Measurements from ENCODE around the gene AHNAK2.

The AHNAK2 gene

DNA sequence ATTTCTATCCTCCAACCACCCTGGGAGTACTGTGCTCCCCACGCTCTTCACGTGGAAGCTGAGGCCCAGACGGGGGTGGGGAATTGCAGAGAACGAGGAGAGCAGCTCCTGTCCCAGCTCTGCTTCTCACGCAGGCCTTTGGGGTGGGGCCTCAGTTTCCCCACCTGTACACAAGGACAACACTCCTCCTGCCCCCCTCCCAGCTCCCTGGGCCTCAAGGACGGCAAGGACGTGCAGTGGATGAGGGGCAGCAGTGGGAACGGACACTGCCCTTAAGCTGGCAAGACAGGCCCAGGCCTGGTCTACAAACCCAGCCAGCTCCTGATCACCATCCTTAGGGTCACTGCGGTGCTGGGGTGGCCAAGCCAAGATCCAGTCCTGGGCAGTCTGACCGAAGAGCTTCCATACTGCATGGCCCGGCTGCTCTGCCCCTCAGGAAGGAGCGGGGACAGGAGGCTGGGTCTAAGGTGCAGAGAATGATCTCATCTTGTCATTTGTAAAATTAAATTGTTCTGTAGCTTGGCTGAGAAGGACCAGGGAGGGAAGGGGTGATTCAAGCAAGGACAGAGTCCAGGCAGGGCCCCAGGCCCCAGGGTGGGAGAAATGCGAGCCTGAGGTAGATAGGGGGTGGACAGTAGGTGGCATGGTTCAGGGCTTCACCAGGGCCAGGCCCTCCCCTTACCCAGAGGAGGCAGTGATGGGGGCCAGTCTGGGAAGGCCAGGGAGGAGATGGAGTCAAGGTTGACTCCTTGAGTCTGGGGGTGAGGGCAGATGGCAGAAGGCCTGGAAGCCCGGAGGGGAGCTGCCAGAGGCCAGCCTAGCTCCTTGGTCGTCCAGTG lies 6.1 kb upstream of the AHNAK2 start:
- TF ChIP-seq GATA2 (IDR thresholded peaks at IDR 0.05; ENCODE audit: low read depth, low read length): no peak
- TF ChIP-seq GATA3 (IDR thresholded peaks at IDR 0.05; ENCODE audit: low read depth, low read length): no peak

GRCh38 chr14:104983231-104983721 lies 5.1 kb upstream of the AHNAK2 start:
- no peak for TF ChIP-seq GATA2 (IDR thresholded peaks at IDR 0.05; ENCODE audit: low read depth, low read length)
- TF ChIP-seq GATA3 (IDR thresholded peaks at IDR 0.05; ENCODE audit: low read depth, low read length): no peak

- TF ChIP-seq GATA3 (IDR thresholded peaks at IDR 0.05; ENCODE audit: low read depth, low read length) (no peak), GATA2 (IDR thresholded peaks at IDR 0.05; ENCODE audit: low read depth, low read length) (no peak)
These were observed 4.5 kb upstream of the AHNAK2 start for GRCh38 chr14:104982548-104983230.

DNA sequence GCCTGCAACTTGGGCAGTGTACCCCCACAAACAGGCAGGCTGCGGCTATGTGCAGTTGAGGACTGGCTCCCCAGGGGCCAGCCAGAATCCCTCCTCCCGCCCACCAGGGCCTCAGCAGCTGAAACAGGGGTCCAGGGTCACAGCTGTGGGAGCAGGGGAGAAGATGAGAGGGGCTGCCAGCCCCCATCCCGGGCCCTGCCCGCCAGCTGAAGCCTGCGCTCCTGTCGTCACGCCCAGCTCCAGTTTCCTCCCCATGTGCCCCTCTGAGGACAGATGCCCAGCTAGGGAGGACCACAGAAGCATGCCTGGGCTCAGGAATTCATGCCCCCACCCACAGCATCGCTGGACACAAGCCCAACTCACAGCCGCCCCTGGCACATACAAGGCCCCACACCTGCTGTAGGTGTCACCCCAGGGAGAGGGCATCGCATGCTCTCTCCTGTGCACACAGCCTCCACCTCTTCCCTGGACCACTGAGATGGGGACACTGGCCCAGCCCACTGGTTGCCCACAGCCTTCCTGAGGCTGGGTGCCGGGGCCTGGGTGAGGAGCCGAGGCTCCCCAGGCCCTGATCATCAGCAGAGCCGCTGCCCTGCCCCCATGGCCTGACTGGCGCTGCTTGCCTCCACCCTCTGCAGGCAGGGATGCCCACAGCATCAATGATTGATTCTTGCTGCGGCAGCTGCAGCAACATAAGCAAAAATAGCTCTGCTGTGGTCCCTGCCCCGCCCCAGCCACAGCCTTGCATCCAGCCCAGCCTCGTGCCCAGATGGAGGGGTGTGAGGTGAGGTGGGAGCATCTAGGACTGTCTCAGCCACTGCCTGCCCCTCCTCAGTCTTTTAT lies 3.7 kb upstream of the AHNAK2 start:
- no peak for TF ChIP-seq GATA2 (IDR thresholded peaks at IDR 0.05; ENCODE audit: low read depth, low read length)
- TF ChIP-seq GATA3 (IDR thresholded peaks at IDR 0.05; ENCODE audit: low read depth, low read length): no peak

- TF ChIP-seq GATA3 (IDR thresholded peaks at IDR 0.05; ENCODE audit: low read depth, low read length) (no peak), GATA2 (IDR thresholded peaks at IDR 0.05; ENCODE audit: low read depth, low read length) (no peak)
These were observed 2.7 kb upstream of the AHNAK2 start for GRCh38 chr14:104980611-104981531.

GRCh38 chr14:104979758-104980610 lies 1.8 kb upstream of the AHNAK2 start:
- TF ChIP-seq GATA2 (IDR thresholded peaks at IDR 0.05; ENCODE audit: low read depth, low read length) (peak; percentile 74), GATA3 (IDR thresholded peaks at IDR 0.05; ENCODE audit: low read depth, low read length) (no peak)

GRCh38 chr14:104978746-104979691 lies 845 bp upstream of the AHNAK2 start:
- TF ChIP-seq GATA3 (IDR thresholded peaks at IDR 0.05; ENCODE audit: low read depth, low read length) (no peak), GATA2 (IDR thresholded peaks at IDR 0.05; ENCODE audit: low read depth, low read length) (0 out of 2 replicates have a peak, but pooled peaks have one; percentile 7)

DNA sequence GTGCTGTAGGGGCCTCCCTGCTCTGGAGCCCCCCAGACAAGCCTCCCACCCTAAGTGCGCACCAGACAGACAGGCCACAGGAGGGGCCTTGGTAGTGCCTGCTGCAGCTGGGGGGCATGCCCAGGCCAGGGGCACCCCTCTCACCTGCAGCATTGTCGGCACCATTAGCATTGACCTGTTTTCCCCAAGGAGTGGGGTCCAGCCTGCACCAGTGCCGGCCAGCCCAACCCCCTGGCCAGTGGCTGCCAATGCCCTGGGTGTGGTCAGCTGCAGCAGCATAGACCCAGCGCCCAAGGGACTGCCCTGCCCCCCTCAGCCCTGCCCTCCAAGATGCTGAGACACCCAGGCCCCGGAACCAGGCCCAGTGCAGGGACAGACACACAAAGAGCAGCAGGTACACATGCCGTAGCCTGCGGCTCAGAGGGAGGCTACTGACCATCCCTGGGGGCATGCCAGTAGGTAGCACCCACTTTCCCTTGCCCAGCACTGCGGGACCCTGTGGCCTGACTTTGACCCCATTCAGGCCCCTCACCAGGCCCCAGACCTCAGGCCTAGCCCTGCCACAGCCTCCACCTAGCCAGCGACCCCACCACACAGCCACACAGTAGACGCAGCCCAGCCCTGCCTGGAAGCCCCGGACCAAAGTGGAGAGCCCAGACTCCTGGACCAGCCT lies 1.0 kb downstream of the AHNAK2 start:
- TF ChIP-seq GATA2 (IDR thresholded peaks at IDR 0.05; ENCODE audit: low read depth, low read length) (no peak), GATA3 (IDR thresholded peaks at IDR 0.05; ENCODE audit: low read depth, low read length) (no peak)

DNA sequence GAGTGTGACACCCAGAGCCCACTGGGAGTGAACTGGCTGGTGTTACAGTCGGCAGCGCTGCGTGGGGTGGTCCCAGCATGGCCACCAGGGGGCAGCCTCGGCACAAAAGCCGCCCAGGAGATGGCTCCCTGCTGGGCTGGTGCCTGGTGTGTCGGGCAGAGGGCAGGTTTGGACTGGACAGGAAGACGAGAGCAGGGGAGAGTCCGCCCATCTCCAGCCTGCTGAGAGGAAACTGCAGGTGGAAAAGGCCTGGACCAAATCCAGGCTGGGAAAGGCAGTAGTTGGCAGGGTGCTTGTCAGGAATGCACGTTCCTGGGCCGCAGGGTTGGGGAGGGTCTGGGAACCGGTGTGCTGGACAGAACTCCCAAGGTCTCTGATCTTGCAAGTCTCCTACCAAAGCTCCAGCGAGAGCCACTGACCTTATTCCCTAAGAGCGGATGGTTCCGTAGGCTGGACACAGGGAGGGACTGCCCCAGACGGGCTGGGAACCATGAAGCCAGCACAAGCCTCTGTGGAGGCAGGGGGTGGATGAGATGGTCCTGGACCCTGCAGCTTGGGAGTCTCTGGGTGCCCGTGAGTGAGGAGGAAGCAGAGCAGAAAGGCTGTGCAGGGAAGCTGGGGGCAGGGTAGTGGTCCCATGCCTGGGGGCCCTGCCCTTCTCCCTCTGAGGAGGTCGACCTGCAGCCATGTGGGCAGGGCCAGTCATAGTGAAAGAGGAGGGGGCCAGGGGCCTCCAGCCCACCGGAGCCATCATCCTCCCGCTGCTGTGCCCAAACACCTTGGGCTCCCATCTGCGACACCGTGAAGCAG lies 1.8 kb downstream of the AHNAK2 start:
- no peak for TF ChIP-seq GATA2 (IDR thresholded peaks at IDR 0.05; ENCODE audit: low read depth, low read length)
- no peak for TF ChIP-seq GATA3 (IDR thresholded peaks at IDR 0.05; ENCODE audit: low read depth, low read length)
